AG10803 (cell line): ENCODE results near the gene ZNF143.

Experiments
- DNase-seq: peaks from one replicate; pipeline ENCODE4 v3.0.0; 2010; ENCODE audit warnings: low read depth
- H3K4me3 ChIP-seq: 2 replicates; pipeline ENCODE4 v1.5.1; 2011; ENCODE audit warnings: mild to moderate bottlenecking, low read length, control low read depth
- CTCF ChIP-seq: conservative IDR thresholded peaks from 2 replicates; pipeline ENCODE4 v1.5.1; 2011; ENCODE audit warnings: mild to moderate bottlenecking, low read length, control low read depth, inconsistent platforms

ZNF143 gene

GRCh38 chr11:9577556-9577955 is 116.7 kb downstream of the ZNF143 start:
- TF ChIP-seq CTCF: no peak
- peak overlapping the region; percentile 88 for H3K4me3 ChIP-seq
- no peak for DNase-seq
